Pancreas (tissue), 10 donors: ENCODE results near the gene SPINT2. TPM values are rescaled to one million over a fixed set of nuclear protein-coding genes. Genes with fewer than 3 reads are reported as not detected.

Source experiments
- ATAC-seq, 4 donors: fragments of 200-7000 bp; cut with Tn5 transposase; one replicate each; pipeline versions ENCODE4 v1.8.0 to v1.9.1; 2020; ENCODE audit warnings: mild to moderate bottlenecking in 4 of 4, moderate library complexity in 4 of 4
- DNase-seq, 6 donors: peaks; one replicate each; pipeline ENCODE4 v3.0.0-alpha.2; 2020
- FAIRE-seq: peaks from 2 replicates; lab custom pipeline; 2012; peaks lifted over from hg19 to GRCh38; lab: Jason Lieb, UNC
- H3K27ac ChIP-seq, 4 donors: fragments of 200-600 bp; sonication (generic); 1 replicate in 3 of 4; 2 replicates in 1 of 4; pipeline versions ENCODE4 v1.5.0 to v1.8.0; 2020
- H3K27me3 ChIP-seq, 4 donors: fragments of 200-600 bp; one replicate each; pipeline ENCODE4 v1.8.0; 2021
- H3K36me3 ChIP-seq, 3 donors: fragments of 200-600 bp; sonication (generic) in 1 of 3; one replicate each; pipeline versions ENCODE4 v1.5.0 to v1.8.0; 2020 to 2021
- H3K4me1 ChIP-seq, 3 donors: fragments of 200-600 bp; one replicate each; pipeline ENCODE4 v1.8.0; 2021
- H3K4me3 ChIP-seq, 4 donors: fragments of 200-600 bp; sonication (generic) in 2 of 4; one replicate each; pipeline versions ENCODE4 v1.5.0 to v1.8.0; 2020 to 2021
- H3K9me3 ChIP-seq, 4 donors: fragments of 200-600 bp; one replicate each; pipeline ENCODE4 v1.8.0; 2021
- WGBS, 2 donors: extraction: QIAGEN DNeasy Blood & Tissue Kit; methylation state at CpG; one replicate each; pipeline ENCODE4 v1.1.7; 2013; 5-methylcytosine and 5-hydroxymethylcytosine counted together
- intact Hi-C, 3 donors: fragments of 100-400 bp; cut with DNase I; formaldehyde crosslinking; loops; one replicate each; pipeline versions ENCODE4 v1.11.1 to v1.14.2; 2022
- polyA plus RNA-seq, 2 donors: library from polyadenylated mRNA; stranded (reverse); fragments of 200-250 nt; gene quantifications; one replicate each; pipeline ENCODE4 v1.2.3, GENCODE V29; 2013
- total RNA-seq, 6 donors: library from RNA; stranded (reverse); fragmentation: NEBNext Ultra II Directional in 4 of 6; extraction: Animal tissue kit (Norgen Biotek cat#: 25700) in 4 of 6; gene quantifications; one replicate each; pipeline versions ENCODE4 v1.2.1 to v1.2.4, GENCODE V29; 2021 to 2023
- TF ChIP-seq, protein P1 (sequence below), 4 donors: fragments of 200-600 bp; sonication (generic) in 3 of 4; IDR thresholded peaks; one replicate each; pipeline versions ENCODE4 v1.5.0 to v1.8.0; 2021; ENCODE audit warnings: antibody characterized with exemption in 4 of 4
- donor health status: healthy with polysubstance abuse.
- donor health status: DM: no; HTN: no; CAD: no; lungs with moderate emphysema.
- donor health status: DM: no; HTN: no; CAD: no.
- donor health status: control.
- donor health status: control.
- donor health status: Bipolar disorder and iron deficiency.
- donor health status: DM: yes; HTN: yes; CAD: no.
- donor health status: DM: no; HTN: no; CAD: no.
- donor health status: DM: no; HTN: no; CAD: no.
- donor health status: DM: yes; HTN: yes; CAD: no.

Gene SPINT2
- total and polyA plus RNA-seq, 8 donors: 121 to 337 (median 171) TPM

GRCh38 chr19:38294090-38294489 lies 29.7 kb downstream of the SPINT2 start:
- no peak overlapping the region for H3K4me3 ChIP-seq
- no peak overlapping the region for H3K27ac ChIP-seq
- H3K36me3 ChIP-seq: peaks cover 0 to 13% (median 0%) of the 10 kb centered on the region in 3 donors
- no peaks in the 10 kb centered on the region for H3K9me3 ChIP-seq
- no peak for DNase-seq
- intact Hi-C loops: no loop called here
- H3K4me1 ChIP-seq: peaks cover 20 to 25% (median 24%) of the 10 kb centered on the region in 3 donors
- no peaks in the 10 kb centered on the region for H3K27me3 ChIP-seq
- TF ChIP-seq, protein P1, sequence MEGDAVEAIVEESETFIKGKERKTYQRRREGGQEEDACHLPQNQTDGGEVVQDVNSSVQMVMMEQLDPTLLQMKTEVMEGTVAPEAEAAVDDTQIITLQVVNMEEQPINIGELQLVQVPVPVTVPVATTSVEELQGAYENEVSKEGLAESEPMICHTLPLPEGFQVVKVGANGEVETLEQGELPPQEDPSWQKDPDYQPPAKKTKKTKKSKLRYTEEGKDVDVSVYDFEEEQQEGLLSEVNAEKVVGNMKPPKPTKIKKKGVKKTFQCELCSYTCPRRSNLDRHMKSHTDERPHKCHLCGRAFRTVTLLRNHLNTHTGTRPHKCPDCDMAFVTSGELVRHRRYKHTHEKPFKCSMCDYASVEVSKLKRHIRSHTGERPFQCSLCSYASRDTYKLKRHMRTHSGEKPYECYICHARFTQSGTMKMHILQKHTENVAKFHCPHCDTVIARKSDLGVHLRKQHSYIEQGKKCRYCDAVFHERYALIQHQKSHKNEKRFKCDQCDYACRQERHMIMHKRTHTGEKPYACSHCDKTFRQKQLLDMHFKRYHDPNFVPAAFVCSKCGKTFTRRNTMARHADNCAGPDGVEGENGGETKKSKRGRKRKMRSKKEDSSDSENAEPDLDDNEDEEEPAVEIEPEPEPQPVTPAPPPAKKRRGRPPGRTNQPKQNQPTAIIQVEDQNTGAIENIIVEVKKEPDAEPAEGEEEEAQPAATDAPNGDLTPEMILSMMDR (IDR thresholded peaks at IDR 0.05): no peak
- no peak for FAIRE-seq
- 84 to 86% methylated on average over 8 of the region's 8 CpGs for WGBS, 2 donors
- ATAC-seq: no peak

DNA sequence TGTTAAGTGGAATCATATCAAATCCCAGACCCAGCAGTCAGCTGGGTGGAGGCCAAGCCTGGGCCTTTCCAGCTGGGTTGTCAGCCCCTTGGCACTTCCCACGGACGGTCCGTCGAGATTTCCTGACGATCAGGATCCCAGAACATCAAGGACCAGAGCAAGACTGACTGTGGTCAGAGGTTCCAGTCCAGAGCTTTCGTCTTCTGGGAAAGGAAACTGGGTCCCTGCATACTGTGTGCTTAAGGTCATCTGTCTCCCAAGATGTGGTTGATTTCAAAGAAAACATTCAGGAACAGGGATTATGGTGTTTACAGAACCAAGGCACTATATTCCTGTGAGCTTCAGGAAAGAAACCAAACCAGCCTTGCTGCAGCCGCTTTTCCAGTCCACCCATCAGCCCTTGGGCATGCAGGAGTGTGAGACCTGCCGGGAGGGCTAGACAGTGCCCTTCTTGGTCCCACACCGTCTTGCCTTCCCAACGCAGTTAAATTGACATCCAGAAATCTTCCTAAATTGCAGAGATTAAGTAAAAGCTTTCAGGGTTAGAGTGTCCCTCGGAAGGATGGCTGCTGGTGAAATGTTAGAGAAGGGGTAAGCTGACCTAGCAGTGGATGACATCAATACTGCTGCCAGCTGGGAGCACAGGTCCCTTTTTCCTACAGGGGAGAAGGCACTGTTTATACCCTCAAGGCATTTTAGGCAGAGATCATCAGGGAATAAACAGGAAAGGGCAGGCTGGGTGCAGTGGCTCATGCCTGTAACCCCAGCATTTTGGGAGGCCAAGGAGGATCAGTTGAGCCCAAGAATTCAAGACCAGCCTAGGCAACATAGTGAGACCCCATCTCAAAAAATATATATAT lies 34.7 kb downstream of the SPINT2 start:
- ATAC-seq: no peak
- TF ChIP-seq, protein P1 (IDR thresholded peaks at IDR 0.05): no peak
- FAIRE-seq: no peak
- no peak for DNase-seq
- no peaks in the 10 kb centered on the region for H3K9me3 ChIP-seq
- no peaks in the 10 kb centered on the region for H3K27me3 ChIP-seq
- H3K4me3 ChIP-seq: no peak overlapping the region
- no peak overlapping the region for H3K27ac ChIP-seq
- 61 to 67% methylated on average over 11 of the region's 11 CpGs for WGBS, 2 donors
- no peaks in the 10 kb centered on the region for H3K4me1 ChIP-seq
- no peaks in the 10 kb centered on the region for H3K36me3 ChIP-seq
- intact Hi-C loops: no loop called here

DNA sequence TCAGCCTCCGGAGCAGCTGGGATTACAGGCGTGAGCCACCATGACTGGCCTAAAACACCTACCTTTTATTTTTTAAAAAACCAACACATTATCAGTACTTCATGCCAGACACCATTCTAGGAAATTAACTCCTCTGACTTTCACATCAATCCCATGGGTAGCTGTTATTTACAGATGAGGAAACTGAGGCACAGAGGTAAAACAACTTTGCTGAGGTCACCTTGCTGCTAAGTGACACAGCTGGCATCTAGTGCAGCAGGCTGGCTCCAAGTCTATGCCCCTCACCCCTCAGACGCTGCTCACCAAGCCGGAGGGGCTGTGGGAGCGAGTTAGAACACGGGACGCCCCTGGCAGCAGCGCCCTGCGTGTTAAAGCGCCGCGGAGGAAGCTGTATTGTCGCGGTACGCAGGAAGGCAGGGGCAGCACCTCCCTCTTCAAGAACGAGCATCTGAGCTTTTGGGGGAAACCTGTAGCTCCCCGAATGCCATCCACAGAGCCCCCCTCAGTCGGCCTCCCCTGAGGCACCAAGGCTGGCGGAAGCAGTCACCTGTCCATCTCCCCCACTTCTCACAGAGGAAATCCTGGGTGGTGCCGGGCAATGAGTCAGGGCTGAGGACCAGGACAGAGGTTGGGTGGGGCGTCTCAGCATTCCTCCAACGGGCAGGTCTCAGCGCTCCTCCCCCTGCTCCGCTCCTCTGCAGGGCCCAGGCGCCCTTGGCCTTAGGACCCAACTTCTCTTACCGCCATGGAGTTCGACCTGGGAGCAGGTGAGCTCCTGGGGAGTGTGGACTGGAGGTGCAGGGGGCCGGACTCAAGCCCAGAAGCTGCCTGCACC lies 39.4 kb downstream of the SPINT2 start, which contains the start of gene C19orf33:
Gene C19orf33, plus strand, starts transcription at position 735 of the 835 bp plus-strand sequence. Its CDS starts 11 bp downstream, at position 746.
- FAIRE-seq (no peak), ATAC-seq (peak; percentile 12 to 43 (median 39)), DNase-seq (peak in 1 of 6 donors; percentile 43)
- Histone ChIP-seq H3K4me3 (peak within 1 kb of the TSS in 1 of 4 donors; percentile 33), H3K27ac (no peak within 1 kb of the TSS), H3K27me3 (no peaks in the 10 kb centered on the region), H3K9me3 (no peaks in the 10 kb centered on the region), H3K4me1 (peaks cover 0 to 5% (median 0%) of the 10 kb centered on the region in 3 donors), H3K36me3 (no peaks in the 10 kb centered on the region)
- TF ChIP-seq, protein P1 (IDR thresholded peaks at IDR 0.05): no peak
- WGBS, 2 donors: 62 to 65% methylated on average over 27 to 28 of the region's 28 CpGs
- intact Hi-C loops: no loop called here

- H3K27ac ChIP-seq: no peak overlapping the region
- H3K4me1 ChIP-seq: peaks cover 0 to 5% (median 0%) of the 10 kb centered on the region in 3 donors
- no peaks in the 10 kb centered on the region for H3K9me3 ChIP-seq
- no peaks in the 10 kb centered on the region for H3K27me3 ChIP-seq
- peak in 1 of 4 donors; percentile 6 for ATAC-seq
- FAIRE-seq: no peak
- TF ChIP-seq, protein P1 (IDR thresholded peaks at IDR 0.05): no peak
- H3K36me3 ChIP-seq: no peaks in the 10 kb centered on the region
- 50 to 54% methylated on average over 25 to 27 of the region's 27 CpGs for WGBS, 2 donors
- peak in 1 of 6 donors; percentile 77 for DNase-seq
- intact Hi-C loops: no loop called here
- no peak overlapping the region for H3K4me3 ChIP-seq
These were observed 40.0 kb downstream of the SPINT2 start for GRCh38 chr19:38304352-38304865.
